Trophoblast cell (in vitro differentiated cells and primary cell): ENCODE data around the gene SNX1.

Experiments used
- DNase-seq, 2 donors: peaks; one replicate each; pipeline ENCODE4 v3.0.0-alpha.2; 2016
- H2AFZ ChIP-seq: 2 replicates; pipeline ENCODE4 v1.6.1; 2013; ENCODE audit warnings: low read length, moderate library complexity, mild to moderate bottlenecking; ENCODE audit not compliant: insufficient read depth, poor library complexity
- H2AK5ac ChIP-seq: 2 replicates; pipeline ENCODE4 v1.6.1; 2013; ENCODE audit warnings: mild to moderate bottlenecking, low read length
- H2BK120ac ChIP-seq: 2 replicates; pipeline ENCODE4 v1.6.1; 2013; ENCODE audit warnings: low read length, mild to moderate bottlenecking, moderate library complexity; ENCODE audit not compliant: insufficient read depth, poor library complexity
- H2BK12ac ChIP-seq: 2 replicates; pipeline ENCODE4 v1.6.1; 2013; ENCODE audit warnings: mild to moderate bottlenecking, low read length, moderate library complexity
- H2BK5ac ChIP-seq: 2 replicates; pipeline ENCODE4 v1.6.1; 2013; ENCODE audit warnings: low read length, low read depth, moderate library complexity, mild to moderate bottlenecking; ENCODE audit not compliant: poor library complexity
- H3K14ac ChIP-seq: 2 replicates; pipeline ENCODE4 v1.6.1; 2013; ENCODE audit warnings: mild to moderate bottlenecking, low read length
- H3K18ac ChIP-seq: 2 replicates; pipeline ENCODE4 v1.6.1; 2013; ENCODE audit warnings: mild to moderate bottlenecking, low read length
- H3K23ac ChIP-seq: 2 replicates; pipeline ENCODE4 v1.6.1; 2013; ENCODE audit warnings: low read length
- H3K27ac ChIP-seq: 2 replicates; pipeline ENCODE4 v1.5.1; 2013; ENCODE audit warnings: low read depth, mild to moderate bottlenecking, inconsistent platforms, low read length, moderate library complexity
- H3K27me3 ChIP-seq: 2 replicates; pipeline ENCODE4 v1.6.1; 2013; ENCODE audit warnings: inconsistent platforms, mild to moderate bottlenecking, low read length, moderate library complexity; ENCODE audit not compliant: insufficient read depth
- H3K36me3 ChIP-seq, 2 experiments: 1 replicate in 1 of 2; 2 replicates in 1 of 2; pipeline ENCODE4 v1.6.1; 2013; ENCODE audit warnings: low read length in 2 of 2, mild to moderate bottlenecking in 2 of 2, moderate library complexity in 1 of 2; ENCODE audit not compliant: insufficient read depth in 2 of 2, control insufficient read depth in 1 of 2
- H3K4ac ChIP-seq: 2 replicates; pipeline ENCODE4 v1.6.1; 2013; ENCODE audit warnings: low read depth, mild to moderate bottlenecking, low read length, moderate library complexity
- H3K4me1 ChIP-seq, 2 experiments: 1 replicate in 1 of 2; 2 replicates in 1 of 2; pipeline ENCODE4 v1.6.1; 2013; ENCODE audit warnings: low read length in 2 of 2, mild to moderate bottlenecking in 2 of 2, moderate library complexity in 1 of 2; ENCODE audit not compliant: insufficient read depth in 2 of 2, control insufficient read depth in 1 of 2
- H3K4me2 ChIP-seq: 2 replicates; pipeline ENCODE4 v1.6.1; 2013; ENCODE audit warnings: inconsistent platforms, mild to moderate bottlenecking, low read length, moderate library complexity
- H3K4me3 ChIP-seq: 2 replicates; pipeline ENCODE4 v1.5.1; 2013; ENCODE audit warnings: mild to moderate bottlenecking, low read depth, low read length, inconsistent platforms
- H3K79me1 ChIP-seq: one replicate; pipeline ENCODE4 v1.6.1; 2013; ENCODE audit warnings: low read length
- H3K79me2 ChIP-seq: 2 replicates; pipeline ENCODE4 v1.6.1; 2013; ENCODE audit warnings: low read length, mild to moderate bottlenecking; ENCODE audit not compliant: control insufficient read depth, insufficient read depth, poor library complexity
- H3K9ac ChIP-seq: 2 replicates; pipeline ENCODE4 v1.6.1; 2013; ENCODE audit warnings: mild to moderate bottlenecking, low read length
- H3K9me3 ChIP-seq: 2 replicates; pipeline ENCODE4 v1.6.1; 2013; ENCODE audit warnings: low read depth, mild to moderate bottlenecking, control low read depth, inconsistent platforms, low read length; ENCODE audit not compliant: insufficient read depth
- H4K12ac ChIP-seq: 2 replicates; pipeline ENCODE4 v1.6.1; 2013; ENCODE audit warnings: low read depth, mild to moderate bottlenecking, low read length, moderate library complexity
- H4K8ac ChIP-seq: 2 replicates; pipeline ENCODE4 v1.6.1; 2013; ENCODE audit warnings: low read depth, mild to moderate bottlenecking, low read length, moderate library complexity
- H4K91ac ChIP-seq: one replicate; pipeline ENCODE4 v1.6.1; 2013; ENCODE audit warnings: low read depth, mild to moderate bottlenecking, low read length, moderate library complexity
- WGBS: extraction: QIAGEN DNeasy Blood & Tissue Kit; methylation state at CpG from one replicate; pipeline ENCODE4 v1.1.7; 2013; ENCODE audit warnings: missing lambda C conversion rate; ENCODE audit not compliant: insufficient read length, insufficient coverage; ENCODE audit errors: extremely low coverage; 5-methylcytosine and 5-hydroxymethylcytosine counted together

SNX1 gene

GRCh38 chr15:64099379-64099778, 3.6 kb downstream of the SNX1 start:
- no peak for DNase-seq
- no peak overlapping the region for H2BK5ac ChIP-seq
- H3K4me1 ChIP-seq: peaks cover 2 to 6% of the 10 kb centered on the region in 2 experiments
- H3K14ac ChIP-seq: no peak overlapping the region
- H3K79me2 ChIP-seq: peaks cover 3% of the 10 kb centered on the region
- no peaks in the 10 kb centered on the region for H3K9me3 ChIP-seq
- H3K36me3 ChIP-seq: peaks cover 0 to 2% of the 10 kb centered on the region in 2 experiments
- no peak overlapping the region for H3K18ac ChIP-seq
- no peak overlapping the region for H3K4me2 ChIP-seq
- H3K4me3 ChIP-seq: no peak overlapping the region
- H2AK5ac ChIP-seq: no peak overlapping the region
- H3K79me1 ChIP-seq: no peaks in the 10 kb centered on the region
- H3K9ac ChIP-seq: no peak overlapping the region
- H3K27me3 ChIP-seq: no peaks in the 10 kb centered on the region
- H3K27ac ChIP-seq: no peak overlapping the region
- H2AFZ ChIP-seq: no peak overlapping the region
- no peak overlapping the region for H4K8ac ChIP-seq
- no peak overlapping the region for H3K4ac ChIP-seq
- WGBS: no CpG with 5 or more reads among the region's 2 CpGs
- H3K23ac ChIP-seq: no peak overlapping the region
- H4K12ac ChIP-seq: no peak overlapping the region
- H2BK120ac ChIP-seq: no peak overlapping the region
- no peak overlapping the region for H4K91ac ChIP-seq
- H2BK12ac ChIP-seq: no peak overlapping the region

- no peak overlapping the region for H2AFZ ChIP-seq
- WGBS: no CpG with 5 or more reads among the region's 2 CpGs
- H3K4me2 ChIP-seq: no peak overlapping the region
Measured at GRCh38 chr15:64100958-64101357, 5.2 kb downstream of the SNX1 start.

GRCh38 chr15:64102497-64102896, 6.7 kb downstream of the SNX1 start:
- no peak for DNase-seq
- Histone ChIP-seq H2BK5ac (no peak overlapping the region), H3K9ac (no peak overlapping the region), H3K23ac (no peak overlapping the region), H4K8ac (no peak overlapping the region), H3K9me3 (no peaks in the 10 kb centered on the region), H4K12ac (no peak overlapping the region), H3K4me1 (peaks cover 0 to 2% of the 10 kb centered on the region in 2 experiments), H3K4me3 (no peak overlapping the region), H2BK120ac (no peak overlapping the region), H3K18ac (no peak overlapping the region), H3K79me1 (no peaks in the 10 kb centered on the region), H2BK12ac (no peak overlapping the region), H3K27me3 (no peaks in the 10 kb centered on the region), H3K4me2 (no peak overlapping the region), H3K14ac (no peak overlapping the region), H3K36me3 (peaks cover 0 to 2% of the 10 kb centered on the region in 2 experiments), H3K27ac (no peak overlapping the region), H3K79me2 (peaks cover 1% of the 10 kb centered on the region), H4K91ac (no peak overlapping the region), H2AK5ac (no peak overlapping the region), H3K4ac (no peak overlapping the region), H2AFZ (no peak overlapping the region)
- WGBS: no CpG with 5 or more reads among the region's 2 CpGs

More at GRCh38 chr15:64100958-64101357, 5.2 kb downstream of the SNX1 start:
- no peak overlapping the region for H3K14ac ChIP-seq
- H2BK12ac ChIP-seq: no peak overlapping the region
- no peak overlapping the region for H4K12ac ChIP-seq
- H3K79me1 ChIP-seq: no peaks in the 10 kb centered on the region
- H3K27ac ChIP-seq: no peak overlapping the region
- H3K4ac ChIP-seq: no peak overlapping the region
- H3K9ac ChIP-seq: no peak overlapping the region
- H4K8ac ChIP-seq: no peak overlapping the region
- H2BK5ac ChIP-seq: no peak overlapping the region
- no peak overlapping the region for H3K23ac ChIP-seq
- no peak overlapping the region for H2BK120ac ChIP-seq
- peak in 1 of 2 donors; percentile 25 for DNase-seq
- H3K4me3 ChIP-seq: no peak overlapping the region
- H3K18ac ChIP-seq: no peak overlapping the region
- no peak overlapping the region for H4K91ac ChIP-seq
- no peaks in the 10 kb centered on the region for H3K9me3 ChIP-seq
- peaks cover 0 to 2% of the 10 kb centered on the region in 2 experiments for H3K36me3 ChIP-seq
- H3K79me2 ChIP-seq: peaks cover 2% of the 10 kb centered on the region
- no peak overlapping the region for H2AK5ac ChIP-seq
- H3K27me3 ChIP-seq: no peaks in the 10 kb centered on the region
- peaks cover 0 to 8% of the 10 kb centered on the region in 2 experiments for H3K4me1 ChIP-seq

GRCh38 chr15:64105113-64105704, 9.4 kb downstream of the SNX1 start:
- Histone ChIP-seq H3K14ac (no peak overlapping the region), H3K27ac (no peak overlapping the region), H3K27me3 (no peaks in the 10 kb centered on the region), H4K91ac (no peak overlapping the region), H3K9ac (no peak overlapping the region), H3K4me3 (no peak overlapping the region), H2BK12ac (no peak overlapping the region), H3K18ac (no peak overlapping the region), H3K36me3 (peaks cover 0 to under 1% of the 10 kb centered on the region in 2 experiments), H4K12ac (no peak overlapping the region), H2BK120ac (no peak overlapping the region), H3K23ac (no peak overlapping the region), H3K4ac (no peak overlapping the region), H3K79me1 (no peaks in the 10 kb centered on the region), H2AFZ (no peak overlapping the region), H4K8ac (no peak overlapping the region), H3K9me3 (no peaks in the 10 kb centered on the region), H3K79me2 (peaks cover 1% of the 10 kb centered on the region), H3K4me2 (no peak overlapping the region), H2AK5ac (no peak overlapping the region), H2BK5ac (no peak overlapping the region), H3K4me1 (peaks cover 0 to 2% of the 10 kb centered on the region in 2 experiments)
- DNase-seq: peak in 1 of 2 donors; percentile 34
- WGBS: no CpG with 5 or more reads among the region's 9 CpGs
